Smooth muscle cell (in vitro differentiated cells): Measurements from ENCODE around the gene PPP2R2D. TPM values are rescaled to one million over a fixed set of nuclear protein-coding genes. Genes with fewer than 3 reads are reported as not detected.

Source experiments
- DNase-seq: peaks from one replicate; lab custom pipeline; 2025; ENCODE audit not compliant: unreplicated experiment; lab: John Stamatoyannopoulos, UW
- H2AFZ ChIP-seq: fragments of 200-600 bp; sonication (generic); 2 replicates; pipeline ENCODE4 v1.6.0; 2016; ENCODE audit warnings: antibody characterized with exemption, low read depth, mild to moderate bottlenecking
- H3F3A ChIP-seq: fragments of 200-600 bp; sonication (generic); 2 replicates; pipeline ENCODE4 v1.6.0; 2017; ENCODE audit warnings: antibody characterized with exemption, low read depth
- H3K27ac ChIP-seq: fragments of 200-600 bp; sonication (generic); 2 replicates; pipeline ENCODE4 v1.5.1; 2016; ENCODE audit warnings: low read depth, mild to moderate bottlenecking
- H3K27me3 ChIP-seq: fragments of 200-600 bp; sonication (generic); 2 replicates; pipeline ENCODE4 v1.6.1; 2016; ENCODE audit warnings: low read depth, mild to moderate bottlenecking
- H3K36me3 ChIP-seq: fragments of 200-600 bp; sonication (generic); 2 replicates; pipeline ENCODE4 v1.5.1; 2016; ENCODE audit warnings: low read depth
- H3K4me1 ChIP-seq: fragments of 200-600 bp; sonication (generic); 2 replicates; pipeline ENCODE4 v1.5.1; 2016; ENCODE audit warnings: low read depth
- H3K4me2 ChIP-seq: fragments of 200-600 bp; sonication (generic); 2 replicates; pipeline ENCODE4 v1.6.0; 2016; ENCODE audit warnings: mild to moderate bottlenecking
- H3K4me3 ChIP-seq: fragments of 200-600 bp; sonication (generic); 2 replicates; pipeline ENCODE4 v1.5.1; 2016; ENCODE audit warnings: mild to moderate bottlenecking
- H3K79me2 ChIP-seq: fragments of 200-600 bp; sonication (generic); 2 replicates; pipeline ENCODE4 v1.6.0; 2016; ENCODE audit warnings: low read depth, mild to moderate bottlenecking
- H3K9ac ChIP-seq: fragments of 200-600 bp; sonication (generic); 2 replicates; pipeline ENCODE4 v1.6.0; 2016; ENCODE audit warnings: low read depth
- H3K9me3 ChIP-seq: fragments of 200-600 bp; sonication (generic); replicated peaks from 2 replicates; pipeline ENCODE4 v1.5.1; 2016; ENCODE audit warnings: low read depth
- H4K20me1 ChIP-seq: fragments of 200-600 bp; sonication (generic); 2 replicates; pipeline ENCODE4 v1.6.0; 2016; ENCODE audit warnings: low read depth
- CTCF ChIP-seq: fragments of 200-600 bp; sonication (generic); IDR thresholded peaks from 2 replicates; pipeline ENCODE4 v1.5.1; 2017; ENCODE audit warnings: borderline replicate concordance, mild to moderate bottlenecking, antibody characterized with exemption; ENCODE audit not compliant: insufficient read depth, poor library complexity, severe bottlenecking
- WGBS: methylation state at CpG from one replicate; pipeline ENCODE4 v1.1.7; 2016; ENCODE audit warnings: low lambda C conversion rate; 5-methylcytosine and 5-hydroxymethylcytosine counted together
- polyA plus RNA-seq: library from polyadenylated mRNA; unstranded; fragments of >200 nt; fragmentation: Nextera tagmentation; extraction: Ambion mirVana; gene quantifications from 2 replicates; pipeline ENCODE4 v1.2.1, GENCODE V29; 2016
- total RNA-seq: library from RNA; depleted of rRNA; stranded (reverse); fragments of >200 nt; gene quantifications from 2 replicates; pipeline ENCODE4 v1.2.3, GENCODE V29; 2014

The PPP2R2D gene
- total and polyA plus RNA-seq, 2 experiments from 2014 or later, result 22.5 to 27.1 TPM

GRCh38 chr10:131974034-131974817 is 73.4 kb downstream of the PPP2R2D start:
- Histone ChIP-seq H3K4me1 (peaks cover 9% of the 10 kb centered on the region), H4K20me1 (peaks cover 100% of the 10 kb centered on the region), H3K27ac (no peak overlapping the region), H2AFZ (no peak overlapping the region), H3F3A (peaks cover 1% of the 10 kb centered on the region), H3K36me3 (peaks cover 11% of the 10 kb centered on the region), H3K4me3 (no peak overlapping the region), H3K9me3 (no peaks in the 10 kb centered on the region), H3K27me3 (no peaks in the 10 kb centered on the region), H3K79me2 (peaks cover 72% of the 10 kb centered on the region), H3K4me2 (no peak overlapping the region), H3K9ac (no peak overlapping the region)
- no peak for DNase-seq
- TF ChIP-seq CTCF, result no peak
- WGBS, result 85% methylated on average over 14 of the region's 14 CpGs

GRCh38 chr10:131975003-131975402 is 74.2 kb downstream of the PPP2R2D start:
- H3K79me2 ChIP-seq, result peaks cover 80% of the 10 kb centered on the region
- peaks cover 100% of the 10 kb centered on the region for H4K20me1 ChIP-seq
- H3K27ac ChIP-seq, result no peak overlapping the region
- peaks cover 17% of the 10 kb centered on the region for H3K4me1 ChIP-seq
- no peak for TF ChIP-seq CTCF
- H3K9ac ChIP-seq, result no peak overlapping the region
- no peak overlapping the region for H3K4me3 ChIP-seq
- peaks cover 11% of the 10 kb centered on the region for H3K36me3 ChIP-seq
- no peaks in the 10 kb centered on the region for H3K9me3 ChIP-seq
- no peak for DNase-seq
- H2AFZ ChIP-seq, result no peak overlapping the region
- H3K27me3 ChIP-seq, result no peaks in the 10 kb centered on the region
- 64% methylated on average over 6 of the region's 6 CpGs for WGBS
- no peak overlapping the region for H3K4me2 ChIP-seq
- no peaks in the 10 kb centered on the region for H3F3A ChIP-seq

- Histone ChIP-seq H2AFZ (no peak overlapping the region), H3K27me3 (no peaks in the 10 kb centered on the region), H3F3A (no peaks in the 10 kb centered on the region), H3K4me1 (peaks cover 23% of the 10 kb centered on the region), H3K9ac (peak overlapping the region; percentile 20), H3K9me3 (no peaks in the 10 kb centered on the region), H3K27ac (no peak overlapping the region), H3K36me3 (peaks cover 11% of the 10 kb centered on the region), H3K4me3 (no peak overlapping the region), H3K4me2 (no peak overlapping the region), H4K20me1 (peaks cover 100% of the 10 kb centered on the region), H3K79me2 (peaks cover 88% of the 10 kb centered on the region)
- no peak for DNase-seq
- WGBS, result 94% methylated on average over 10 of the region's 10 CpGs
- TF ChIP-seq CTCF, result no peak
Observed at GRCh38 chr10:131975796-131976195, 75.0 kb downstream of the PPP2R2D start.
